ENCODE data around the gene PDHX. TPM values are rescaled to one million over a fixed set of nuclear protein-coding genes. Genes with fewer than 3 reads are reported as not detected.

Gene PDHX
- polyA plus RNA-seq, 1 donor (not counting 4 experiments of a cell fraction or from before 2014, with no cell fraction given), result 28.5 TPM

DNA sequence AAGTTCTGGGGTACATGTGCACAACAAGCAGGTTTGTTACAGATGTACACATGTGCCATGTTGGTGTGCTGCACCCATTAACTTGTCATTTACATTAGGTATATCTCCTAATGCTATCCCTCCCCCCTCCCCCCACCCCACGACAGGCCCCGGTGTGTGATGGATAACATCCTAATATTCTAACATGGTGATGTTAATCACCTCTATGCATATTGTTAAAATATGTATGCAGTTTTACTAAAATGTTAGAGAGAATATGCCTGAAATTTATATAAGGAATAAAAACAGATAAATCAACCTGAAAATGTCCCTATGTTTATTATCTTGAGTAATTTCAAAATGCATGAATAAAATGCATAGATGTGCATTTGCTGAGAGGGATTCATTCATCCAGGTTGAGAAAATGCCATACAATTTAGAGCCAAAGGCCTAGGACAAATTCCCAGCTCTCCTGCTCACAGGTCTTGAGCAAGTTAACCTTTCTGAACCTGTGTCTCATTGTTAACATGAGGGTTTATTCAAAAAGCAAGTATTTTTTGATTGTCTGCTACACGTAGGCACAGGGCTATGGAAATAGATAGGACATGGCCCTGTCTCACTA is 38.9 kb upstream of the PDHX start:
- FAIRE-seq (no peak), DNase-seq (ENCODE audit: low read depth, low spot score) (no peak)
- Histone ChIP-seq H3K4me2 (ENCODE audit: control insufficient read depth, extremely low read depth, insufficient read depth, low read depth, low read length) (no peak overlapping the region), H3K4me3 (ENCODE audit: control insufficient read depth in 2 of 3, extremely low read depth in 1 of 3, insufficient read depth in 2 of 3, low read depth in 1 of 3, low read length in 3 of 3) (no peak overlapping the region), H3K27ac (ENCODE audit: control insufficient read depth, insufficient read depth, low read length) (no peak overlapping the region), H3K9me3 (ENCODE audit: control insufficient read depth, low read depth, low read length) (no peaks in the 10 kb centered on the region), H3K9ac (ENCODE audit: control insufficient read depth, extremely low read depth, insufficient read depth, low read length) (no peak overlapping the region), H3K4me1 (ENCODE audit: control insufficient read depth, extremely low read depth, insufficient read depth, low read length) (no peaks in the 10 kb centered on the region), H3K79me2 (ENCODE audit: control insufficient read depth, insufficient read depth, low read length) (no peaks in the 10 kb centered on the region), H3K27me3 (ENCODE audit: control insufficient read depth, extremely low read depth, insufficient read depth, low read length) (no peaks in the 10 kb centered on the region), H4K20me1 (ENCODE audit: control insufficient read depth, extremely low read depth, insufficient read depth, low read length) (no peaks in the 10 kb centered on the region), H2AFZ (ENCODE audit: control insufficient read depth, low read length) (no peak overlapping the region), H3K9me1 (ENCODE audit: control insufficient read depth, extremely low read depth, insufficient read depth, low read length) (no peaks in the 10 kb centered on the region), H3K36me3 (ENCODE audit: control insufficient read depth in 2 of 2, extremely low read depth in 1 of 2, insufficient read depth in 2 of 2, low read length in 2 of 2) (no peaks in the 10 kb centered on the region)
- TF ChIP-seq, protein P1, sequence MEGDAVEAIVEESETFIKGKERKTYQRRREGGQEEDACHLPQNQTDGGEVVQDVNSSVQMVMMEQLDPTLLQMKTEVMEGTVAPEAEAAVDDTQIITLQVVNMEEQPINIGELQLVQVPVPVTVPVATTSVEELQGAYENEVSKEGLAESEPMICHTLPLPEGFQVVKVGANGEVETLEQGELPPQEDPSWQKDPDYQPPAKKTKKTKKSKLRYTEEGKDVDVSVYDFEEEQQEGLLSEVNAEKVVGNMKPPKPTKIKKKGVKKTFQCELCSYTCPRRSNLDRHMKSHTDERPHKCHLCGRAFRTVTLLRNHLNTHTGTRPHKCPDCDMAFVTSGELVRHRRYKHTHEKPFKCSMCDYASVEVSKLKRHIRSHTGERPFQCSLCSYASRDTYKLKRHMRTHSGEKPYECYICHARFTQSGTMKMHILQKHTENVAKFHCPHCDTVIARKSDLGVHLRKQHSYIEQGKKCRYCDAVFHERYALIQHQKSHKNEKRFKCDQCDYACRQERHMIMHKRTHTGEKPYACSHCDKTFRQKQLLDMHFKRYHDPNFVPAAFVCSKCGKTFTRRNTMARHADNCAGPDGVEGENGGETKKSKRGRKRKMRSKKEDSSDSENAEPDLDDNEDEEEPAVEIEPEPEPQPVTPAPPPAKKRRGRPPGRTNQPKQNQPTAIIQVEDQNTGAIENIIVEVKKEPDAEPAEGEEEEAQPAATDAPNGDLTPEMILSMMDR (optimal IDR thresholded peaks at IDR 0.05 in 1 of 3, IDR thresholded peaks at IDR 0.05 in 1 of 3, conservative IDR thresholded peaks at IDR 0.05 in 1 of 3; ENCODE audit: extremely low read depth in 1 of 3, insufficient read depth in 2 of 3, low read length in 3 of 3), result no peak
- no peak for TF ChIP-seq EZH2 (IDR thresholded peaks at IDR 0.05; ENCODE audit: low read length)
- dilution Hi-C loops (cut with MboI; ENCODE audit: extremely low pct_ligation_motif_present, low sequenced_read_pairs), result no loop called here

DNA sequence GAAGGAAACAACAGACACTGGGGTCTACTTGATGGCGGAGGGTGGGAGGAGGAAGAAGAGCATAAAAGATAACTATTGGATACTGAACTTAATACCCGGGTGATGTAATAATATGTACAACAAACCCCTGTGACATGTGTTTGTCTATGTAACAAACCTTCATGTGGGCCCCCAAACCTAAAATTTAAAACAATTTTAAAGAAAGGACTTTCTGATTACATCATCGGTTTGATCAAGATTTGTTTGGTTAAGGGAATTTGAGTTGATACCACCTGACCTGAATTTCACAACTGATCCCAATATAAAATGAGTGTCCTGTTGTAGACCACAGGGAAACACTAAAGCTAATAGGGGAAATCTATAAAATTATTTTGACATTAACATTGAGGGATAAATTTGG is 34.5 kb upstream of the PDHX start:
- no peak for FAIRE-seq
- dilution Hi-C loops (cut with MboI; ENCODE audit: extremely low pct_ligation_motif_present, low sequenced_read_pairs), result no loop called here

More for the DNA sequence above, 34.5 kb upstream of the PDHX start:
- no peak overlapping the region for H3K4me2 ChIP-seq (ENCODE audit: control insufficient read depth, extremely low read depth, insufficient read depth, low read depth, low read length)
- no peaks in the 10 kb centered on the region for H3K9me3 ChIP-seq (ENCODE audit: control insufficient read depth, low read depth, low read length)
- no peak overlapping the region for H3K9ac ChIP-seq (ENCODE audit: control insufficient read depth, extremely low read depth, insufficient read depth, low read length)
- no peaks in the 10 kb centered on the region for H3K9me1 ChIP-seq (ENCODE audit: control insufficient read depth, extremely low read depth, insufficient read depth, low read length)
- no peak for TF ChIP-seq EZH2 (IDR thresholded peaks at IDR 0.05; ENCODE audit: low read length)
- TF ChIP-seq, protein P1 (optimal IDR thresholded peaks at IDR 0.05 in 1 of 3, IDR thresholded peaks at IDR 0.05 in 1 of 3, conservative IDR thresholded peaks at IDR 0.05 in 1 of 3; ENCODE audit: extremely low read depth in 1 of 3, insufficient read depth in 2 of 3, low read length in 3 of 3), result no peak
- H4K20me1 ChIP-seq (ENCODE audit: control insufficient read depth, extremely low read depth, insufficient read depth, low read length), result no peaks in the 10 kb centered on the region
- no peak for DNase-seq (ENCODE audit: low read depth, low spot score)
- H3K4me1 ChIP-seq (ENCODE audit: control insufficient read depth, extremely low read depth, insufficient read depth, low read length), result no peaks in the 10 kb centered on the region
- no peaks in the 10 kb centered on the region for H3K79me2 ChIP-seq (ENCODE audit: control insufficient read depth, insufficient read depth, low read length)
- no peak overlapping the region for H3K4me3 ChIP-seq (ENCODE audit: control insufficient read depth in 2 of 3, extremely low read depth in 1 of 3, insufficient read depth in 2 of 3, low read depth in 1 of 3, low read length in 3 of 3)
- no peak overlapping the region for H3K27ac ChIP-seq (ENCODE audit: control insufficient read depth, insufficient read depth, low read length)
- H3K27me3 ChIP-seq (ENCODE audit: control insufficient read depth, extremely low read depth, insufficient read depth, low read length), result no peaks in the 10 kb centered on the region
- H3K36me3 ChIP-seq (ENCODE audit: control insufficient read depth in 2 of 2, extremely low read depth in 1 of 2, insufficient read depth in 2 of 2, low read length in 2 of 2), result no peaks in the 10 kb centered on the region
- H2AFZ ChIP-seq (ENCODE audit: control insufficient read depth, low read length), result no peak overlapping the region

Measured in keratinocyte (primary cell).